HEK293 (cell line): ENCODE results near the gene SLC22A31.
A peak's percentile ranks its signal among the peaks of the same experiment; 100 is the strongest.

Source experiments
- KLF1 ChIP-seq: fragments of 450-650 bp; formaldehyde crosslinking; IDR thresholded peaks from 2 replicates; pipeline ENCODE4 v1.5.1; 2016; ENCODE audit warnings: missing biosample characterization, missing genetic modification characterization
- KLF9 ChIP-seq: fragments of 450-650 bp; formaldehyde crosslinking; IDR thresholded peaks from 2 replicates; pipeline ENCODE4 v1.5.1; 2016; ENCODE audit warnings: missing biosample characterization, missing genetic modification characterization, low read depth
- SCRT1 ChIP-seq: fragments of 450-650 bp; formaldehyde crosslinking; IDR thresholded peaks from 2 replicates; pipeline ENCODE4 v1.5.1; 2016; ENCODE audit warnings: missing biosample characterization, missing genetic modification characterization, borderline replicate concordance
- SCRT2 ChIP-seq: fragments of 450-650 bp; formaldehyde crosslinking; IDR thresholded peaks from 2 replicates; pipeline ENCODE4 v1.5.1; 2016; ENCODE audit warnings: missing biosample characterization, missing genetic modification characterization
- SP7 ChIP-seq: fragments of 450-650 bp; formaldehyde crosslinking; IDR thresholded peaks from 2 replicates; pipeline ENCODE4 v1.5.1; 2016; ENCODE audit warnings: missing biosample characterization, missing genetic modification characterization
- WT1 ChIP-seq: fragments of 450-650 bp; formaldehyde crosslinking; IDR thresholded peaks from 2 replicates; pipeline ENCODE4 v1.5.1; 2016; ENCODE audit warnings: missing biosample characterization, missing genetic modification characterization
- ZNF169 ChIP-seq: fragments of 450-650 bp; formaldehyde crosslinking; IDR thresholded peaks from 2 replicates; pipeline ENCODE4 v1.5.1; 2016; ENCODE audit warnings: missing biosample characterization, missing genetic modification characterization
- ZNF221 ChIP-seq: fragments of 450-650 bp; formaldehyde crosslinking; IDR thresholded peaks from 2 replicates; pipeline ENCODE4 v1.5.1; 2017; ENCODE audit warnings: missing biosample characterization, missing genetic modification characterization, borderline replicate concordance
- ZNF223 ChIP-seq: fragments of 450-650 bp; formaldehyde crosslinking; IDR thresholded peaks from 2 replicates; pipeline ENCODE4 v1.5.1; 2016; ENCODE audit warnings: missing biosample characterization, missing genetic modification characterization
- ZNF24 ChIP-seq: fragments of 450-650 bp; formaldehyde crosslinking; IDR thresholded peaks from 2 replicates; pipeline ENCODE4 v1.5.1; 2016; ENCODE audit warnings: missing biosample characterization, missing genetic modification characterization
- ZNF248 ChIP-seq: fragments of 450-650 bp; formaldehyde crosslinking; IDR thresholded peaks from 2 replicates; pipeline ENCODE4 v1.5.1; 2017; ENCODE audit warnings: missing biosample characterization, missing genetic modification characterization
- ZNF292 ChIP-seq: fragments of 450-650 bp; formaldehyde crosslinking; IDR thresholded peaks from 2 replicates; pipeline ENCODE4 v1.5.1; 2016; ENCODE audit warnings: low read depth, missing biosample characterization, missing genetic modification characterization, borderline replicate concordance
- ZNF366 ChIP-seq: fragments of 450-650 bp; formaldehyde crosslinking; conservative IDR thresholded peaks from 2 replicates; pipeline ENCODE4 v1.5.1; 2016; ENCODE audit warnings: missing biosample characterization, missing genetic modification characterization
- ZNF654 ChIP-seq: fragments of 450-650 bp; formaldehyde crosslinking; IDR thresholded peaks from 2 replicates; pipeline ENCODE4 v1.5.1; 2016; ENCODE audit warnings: low read depth, missing biosample characterization, missing genetic modification characterization
- ZNF660 ChIP-seq: fragments of 450-650 bp; IDR thresholded peaks from 2 replicates; pipeline ENCODE4 v1.5.1; 2018; ENCODE audit warnings: missing biosample characterization, mild to moderate bottlenecking, missing genetic modification characterization
- ZNF670 ChIP-seq: fragments of 450-650 bp; formaldehyde crosslinking; IDR thresholded peaks from 2 replicates; pipeline ENCODE4 v1.5.1; 2016; ENCODE audit warnings: missing biosample characterization, missing genetic modification characterization, low read depth
- ZSCAN23 ChIP-seq: fragments of 450-650 bp; formaldehyde crosslinking; IDR thresholded peaks from 2 replicates; pipeline ENCODE4 v1.5.1; 2016; ENCODE audit warnings: missing biosample characterization, missing genetic modification characterization
- TF ChIP-seq, protein P1 (sequence below): fragments of 450-650 bp; formaldehyde crosslinking; IDR thresholded peaks from 2 replicates; pipeline ENCODE4 v1.5.1; 2016; ENCODE audit warnings: missing biosample characterization, missing genetic modification characterization
- TF ChIP-seq, protein P2 (sequence below): fragments of 450-650 bp; formaldehyde crosslinking; IDR thresholded peaks from 2 replicates; pipeline ENCODE4 v1.5.1; 2017; ENCODE audit warnings: missing biosample characterization, missing genetic modification characterization
- TF ChIP-seq, protein P3 (sequence below): fragments of 450-650 bp; formaldehyde crosslinking; IDR thresholded peaks from 2 replicates; pipeline ENCODE4 v1.5.1; 2016; ENCODE audit warnings: missing biosample characterization, missing genetic modification characterization
- TF ChIP-seq, protein P4 (sequence below): fragments of 450-650 bp; formaldehyde crosslinking; IDR thresholded peaks from 2 replicates; pipeline ENCODE4 v1.5.1; 2016; ENCODE audit warnings: missing biosample characterization, missing genetic modification characterization

SLC22A31 gene

DNA sequence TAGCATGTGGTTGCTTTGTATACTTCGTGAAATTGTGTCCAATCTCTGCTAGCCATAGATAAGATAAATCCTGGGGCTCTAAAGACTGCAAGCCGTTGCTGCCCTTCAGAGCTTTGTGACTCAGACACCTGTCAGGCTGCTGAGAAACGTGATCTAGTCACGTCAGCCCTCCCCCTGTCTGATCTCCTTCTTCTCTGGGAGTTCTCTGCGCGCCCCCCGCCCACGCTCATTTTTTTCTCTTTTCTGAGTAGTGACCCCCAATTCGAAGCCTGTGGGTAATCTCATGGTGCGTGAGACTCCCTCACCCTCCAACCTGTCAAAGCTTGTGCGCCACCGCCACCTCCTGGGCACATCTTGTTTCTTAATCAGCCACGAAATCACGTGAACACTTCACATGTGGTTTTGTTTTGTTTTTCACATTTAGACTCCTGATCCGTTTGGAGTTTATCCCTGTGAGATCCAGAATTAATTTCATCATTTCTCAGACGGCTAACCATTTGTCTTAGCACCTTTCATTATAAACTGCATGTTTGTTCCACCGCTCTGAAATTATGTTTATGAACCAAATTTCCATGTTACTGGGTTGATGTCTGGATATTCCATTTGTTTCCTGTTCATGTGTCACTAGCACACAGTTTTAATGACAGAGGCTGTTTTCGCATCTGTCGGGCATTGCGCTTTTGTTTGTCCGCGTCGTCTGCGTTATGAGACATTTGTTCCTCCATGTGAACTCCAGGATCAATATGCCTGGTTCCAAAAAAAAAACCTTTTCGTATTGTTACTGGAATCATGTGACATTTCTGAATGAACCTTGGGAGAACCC lies 16.2 kb upstream of the SLC22A31 start (continued):
- TF ChIP-seq, protein P1, sequence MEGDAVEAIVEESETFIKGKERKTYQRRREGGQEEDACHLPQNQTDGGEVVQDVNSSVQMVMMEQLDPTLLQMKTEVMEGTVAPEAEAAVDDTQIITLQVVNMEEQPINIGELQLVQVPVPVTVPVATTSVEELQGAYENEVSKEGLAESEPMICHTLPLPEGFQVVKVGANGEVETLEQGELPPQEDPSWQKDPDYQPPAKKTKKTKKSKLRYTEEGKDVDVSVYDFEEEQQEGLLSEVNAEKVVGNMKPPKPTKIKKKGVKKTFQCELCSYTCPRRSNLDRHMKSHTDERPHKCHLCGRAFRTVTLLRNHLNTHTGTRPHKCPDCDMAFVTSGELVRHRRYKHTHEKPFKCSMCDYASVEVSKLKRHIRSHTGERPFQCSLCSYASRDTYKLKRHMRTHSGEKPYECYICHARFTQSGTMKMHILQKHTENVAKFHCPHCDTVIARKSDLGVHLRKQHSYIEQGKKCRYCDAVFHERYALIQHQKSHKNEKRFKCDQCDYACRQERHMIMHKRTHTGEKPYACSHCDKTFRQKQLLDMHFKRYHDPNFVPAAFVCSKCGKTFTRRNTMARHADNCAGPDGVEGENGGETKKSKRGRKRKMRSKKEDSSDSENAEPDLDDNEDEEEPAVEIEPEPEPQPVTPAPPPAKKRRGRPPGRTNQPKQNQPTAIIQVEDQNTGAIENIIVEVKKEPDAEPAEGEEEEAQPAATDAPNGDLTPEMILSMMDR (tag by site-specific recombination) = peak; percentile 91
- 0 out of 2 replicates have a peak, but pooled peaks have one; percentile 15 for TF ChIP-seq KLF9 (tag by site-specific recombination)
- TF ChIP-seq ZNF660 (tag by site-specific recombination) = peak; percentile 37; the same call in 1 of the 2 replicates
- TF ChIP-seq, protein P2, sequence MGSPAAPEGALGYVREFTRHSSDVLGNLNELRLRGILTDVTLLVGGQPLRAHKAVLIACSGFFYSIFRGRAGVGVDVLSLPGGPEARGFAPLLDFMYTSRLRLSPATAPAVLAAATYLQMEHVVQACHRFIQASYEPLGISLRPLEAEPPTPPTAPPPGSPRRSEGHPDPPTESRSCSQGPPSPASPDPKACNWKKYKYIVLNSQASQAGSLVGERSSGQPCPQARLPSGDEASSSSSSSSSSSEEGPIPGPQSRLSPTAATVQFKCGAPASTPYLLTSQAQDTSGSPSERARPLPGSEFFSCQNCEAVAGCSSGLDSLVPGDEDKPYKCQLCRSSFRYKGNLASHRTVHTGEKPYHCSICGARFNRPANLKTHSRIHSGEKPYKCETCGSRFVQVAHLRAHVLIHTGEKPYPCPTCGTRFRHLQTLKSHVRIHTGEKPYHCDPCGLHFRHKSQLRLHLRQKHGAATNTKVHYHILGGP (tag by site-specific recombination) = no peak
- TF ChIP-seq ZSCAN23 (tag by site-specific recombination) = no peak
- peak; percentile 90 for TF ChIP-seq ZNF654
- TF ChIP-seq ZNF223 (tag by site-specific recombination) = no peak
- TF ChIP-seq, protein P3, sequence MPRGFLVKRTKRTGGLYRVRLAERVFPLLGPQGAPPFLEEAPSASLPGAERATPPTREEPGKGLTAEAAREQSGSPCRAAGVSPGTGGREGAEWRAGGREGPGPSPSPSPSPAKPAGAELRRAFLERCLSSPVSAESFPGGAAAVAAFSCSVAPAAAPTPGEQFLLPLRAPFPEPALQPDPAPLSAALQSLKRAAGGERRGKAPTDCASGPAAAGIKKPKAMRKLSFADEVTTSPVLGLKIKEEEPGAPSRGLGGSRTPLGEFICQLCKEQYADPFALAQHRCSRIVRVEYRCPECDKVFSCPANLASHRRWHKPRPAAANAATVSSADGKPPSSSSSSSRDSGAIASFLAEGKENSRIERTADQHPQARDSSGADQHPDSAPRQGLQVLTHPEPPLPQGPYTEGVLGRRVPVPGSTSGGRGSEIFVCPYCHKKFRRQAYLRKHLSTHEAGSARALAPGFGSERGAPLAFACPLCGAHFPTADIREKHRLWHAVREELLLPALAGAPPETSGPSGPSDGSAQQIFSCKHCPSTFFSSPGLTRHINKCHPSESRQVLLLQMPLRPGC = no peak
- no peak for TF ChIP-seq ZNF670 (tag by site-specific recombination)
- TF ChIP-seq KLF1 (tag by site-specific recombination) = 0 out of 2 replicates have a peak, but pooled peaks have one; percentile 17
- TF ChIP-seq ZNF366 (tag by site-specific recombination) = 0 out of 2 replicates have a peak, but pooled peaks have one; percentile 23
- peak; percentile 13; the same call in 1 of the 2 replicates for TF ChIP-seq SP7
- TF ChIP-seq SCRT1 = peak; percentile 53; the same call in 1 of the 2 replicates
- TF ChIP-seq ZNF169 (tag by site-specific recombination) = no peak
- TF ChIP-seq ZNF248 (tag by site-specific recombination) = no peak
- TF ChIP-seq WT1 (tag by site-specific recombination) = no peak
- TF ChIP-seq ZNF292 = no peak
- peak; percentile 44; the same call in 1 of the 2 replicates for TF ChIP-seq SCRT2 (tag by site-specific recombination)
- TF ChIP-seq ZNF221 (tag by site-specific recombination) = no peak
- TF ChIP-seq, protein P4, sequence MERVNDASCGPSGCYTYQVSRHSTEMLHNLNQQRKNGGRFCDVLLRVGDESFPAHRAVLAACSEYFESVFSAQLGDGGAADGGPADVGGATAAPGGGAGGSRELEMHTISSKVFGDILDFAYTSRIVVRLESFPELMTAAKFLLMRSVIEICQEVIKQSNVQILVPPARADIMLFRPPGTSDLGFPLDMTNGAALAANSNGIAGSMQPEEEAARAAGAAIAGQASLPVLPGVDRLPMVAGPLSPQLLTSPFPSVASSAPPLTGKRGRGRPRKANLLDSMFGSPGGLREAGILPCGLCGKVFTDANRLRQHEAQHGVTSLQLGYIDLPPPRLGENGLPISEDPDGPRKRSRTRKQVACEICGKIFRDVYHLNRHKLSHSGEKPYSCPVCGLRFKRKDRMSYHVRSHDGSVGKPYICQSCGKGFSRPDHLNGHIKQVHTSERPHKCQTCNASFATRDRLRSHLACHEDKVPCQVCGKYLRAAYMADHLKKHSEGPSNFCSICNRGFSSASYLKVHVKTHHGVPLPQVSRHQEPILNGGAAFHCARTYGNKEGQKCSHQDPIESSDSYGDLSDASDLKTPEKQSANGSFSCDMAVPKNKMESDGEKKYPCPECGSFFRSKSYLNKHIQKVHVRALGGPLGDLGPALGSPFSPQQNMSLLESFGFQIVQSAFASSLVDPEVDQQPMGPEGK (tag by site-specific recombination) = peak; percentile 76
- 0 out of 2 replicates have a peak, but pooled peaks have one; percentile 38 for TF ChIP-seq ZNF24 (tag by site-specific recombination)
